ENCODE measurements around the gene IQCK. TPM values are rescaled to one million over a fixed set of nuclear protein-coding genes. Genes with fewer than 3 reads are reported as not detected.
A peak's percentile ranks its signal among the peaks of the same experiment; 100 is the strongest.

IQCK gene
- total RNA-seq, 1 experiment from 2014 or later, result 2.6 TPM

GRCh38 chr16:19691161-19691711 lies 26.8 kb upstream of the IQCK start:
- H3K27me3 ChIP-seq, result no peaks in the 10 kb centered on the region
- H3K4me1 ChIP-seq, result 0 out of 2 replicates have a peak, but pooled peaks cover 1% of the 10 kb centered on the region
- no peaks in the 10 kb centered on the region for H3K9me3 ChIP-seq (replicated peaks)
- H3K36me3 ChIP-seq, result no peaks in the 10 kb centered on the region
- DNase-seq, result no peak
- H3K4me3 ChIP-seq, result no peak overlapping the region
- H3K27ac ChIP-seq, result no peak overlapping the region

- Histone ChIP-seq H3K36me3 (no peaks in the 10 kb centered on the region; the same call in 1 of the 2 replicates), H3K27ac (no peak overlapping the region), H3K27me3 (no peaks in the 10 kb centered on the region), H3K9me3 (replicated peaks) (no peaks in the 10 kb centered on the region), H3K4me3 (no peak overlapping the region), H3K4me1 (peaks cover 10% of the 10 kb centered on the region; the same call in 1 of the 2 replicates)
- DNase-seq, result no peak
Measured at GRCh38 chr16:19694989-19695388, 23.1 kb upstream of the IQCK start.

- no peaks in the 10 kb centered on the region for H3K9me3 ChIP-seq (replicated peaks)
- peak; percentile 57 to 59 for DNase-seq
- peaks cover 10% of the 10 kb centered on the region; the same call in 1 of the 2 replicates for H3K4me1 ChIP-seq
- no peak overlapping the region for H3K4me3 ChIP-seq
- H3K36me3 ChIP-seq, result peaks cover 3% of the 10 kb centered on the region
- no peaks in the 10 kb centered on the region for H3K27me3 ChIP-seq
- H3K27ac ChIP-seq, result no peak overlapping the region
Measured at GRCh38 chr16:19696328-19696727, 21.7 kb upstream of the IQCK start.

- no peak for DNase-seq
- Histone ChIP-seq H3K9me3 (replicated peaks) (no peaks in the 10 kb centered on the region), H3K4me1 (peaks cover 10% of the 10 kb centered on the region; the same call in 1 of the 2 replicates), H3K36me3 (peaks cover 6% of the 10 kb centered on the region), H3K27me3 (no peaks in the 10 kb centered on the region), H3K27ac (no peak overlapping the region), H3K4me3 (no peak overlapping the region)
Measured at GRCh38 chr16:19696961-19697360, 21.1 kb upstream of the IQCK start.

GRCh38 chr16:19697756-19698318 lies 20.2 kb upstream of the IQCK start:
- Histone ChIP-seq H3K27me3 (no peaks in the 10 kb centered on the region), H3K4me3 (no peak overlapping the region), H3K9me3 (replicated peaks) (no peaks in the 10 kb centered on the region), H3K27ac (no peak overlapping the region), H3K4me1 (peaks cover 10% of the 10 kb centered on the region; the same call in 1 of the 2 replicates), H3K36me3 (peaks cover 14% of the 10 kb centered on the region)
- DNase-seq, result no peak

- Histone ChIP-seq H3K27me3 (no peaks in the 10 kb centered on the region), H3K4me1 (peaks cover 10% of the 10 kb centered on the region; the same call in 1 of the 2 replicates), H3K4me3 (no peak overlapping the region), H3K36me3 (peaks cover 19% of the 10 kb centered on the region), H3K9me3 (replicated peaks) (no peaks in the 10 kb centered on the region), H3K27ac (no peak overlapping the region)
- no peak for DNase-seq
Measured at GRCh38 chr16:19698480-19699465, 19.3 kb upstream of the IQCK start.

- Histone ChIP-seq H3K36me3 (peaks cover 24% of the 10 kb centered on the region), H3K27me3 (no peaks in the 10 kb centered on the region), H3K27ac (no peak overlapping the region), H3K9me3 (replicated peaks) (no peaks in the 10 kb centered on the region), H3K4me3 (no peak overlapping the region), H3K4me1 (peaks cover 10% of the 10 kb centered on the region; the same call in 1 of the 2 replicates)
- no peak for DNase-seq
Measured at GRCh38 chr16:19699472-19699871, 18.6 kb upstream of the IQCK start.

GRCh38 chr16:19700319-19700781 lies 17.7 kb upstream of the IQCK start:
- H3K9me3 ChIP-seq (replicated peaks), result no peaks in the 10 kb centered on the region
- H3K4me3 ChIP-seq, result no peak overlapping the region
- no peaks in the 10 kb centered on the region for H3K27me3 ChIP-seq
- no peak for DNase-seq
- no peak overlapping the region for H3K27ac ChIP-seq
- peaks cover 33% of the 10 kb centered on the region for H3K36me3 ChIP-seq
- peaks cover 10% of the 10 kb centered on the region; the same call in 1 of the 2 replicates for H3K4me1 ChIP-seq

GRCh38 chr16:19701091-19701490 lies 17.0 kb upstream of the IQCK start:
- no peaks in the 10 kb centered on the region for H3K9me3 ChIP-seq (replicated peaks)
- H3K4me3 ChIP-seq, result no peak overlapping the region
- H3K27me3 ChIP-seq, result no peaks in the 10 kb centered on the region
- no peak for DNase-seq
- peaks cover 39% of the 10 kb centered on the region for H3K36me3 ChIP-seq
- H3K4me1 ChIP-seq, result peaks cover 10% of the 10 kb centered on the region; the same call in 1 of the 2 replicates
- no peak overlapping the region for H3K27ac ChIP-seq

- Histone ChIP-seq H3K4me1 (no peaks in the 10 kb centered on the region), H3K9me3 (replicated peaks) (no peaks in the 10 kb centered on the region), H3K27ac (no peak overlapping the region), H3K4me3 (no peak overlapping the region), H3K27me3 (no peaks in the 10 kb centered on the region), H3K36me3 (peaks cover 46% of the 10 kb centered on the region)
- no peak for DNase-seq
Measured at GRCh38 chr16:19703172-19703889, 14.7 kb upstream of the IQCK start.

GRCh38 chr16:19704321-19705145 lies 13.5 kb upstream of the IQCK start:
- DNase-seq, result no peak
- Histone ChIP-seq H3K27me3 (no peaks in the 10 kb centered on the region), H3K4me3 (no peak overlapping the region), H3K4me1 (no peaks in the 10 kb centered on the region), H3K27ac (no peak overlapping the region), H3K9me3 (replicated peaks) (no peaks in the 10 kb centered on the region), H3K36me3 (peaks cover 46% of the 10 kb centered on the region)

- Histone ChIP-seq H3K4me3 (no peak overlapping the region), H3K36me3 (peaks cover 46% of the 10 kb centered on the region), H3K9me3 (replicated peaks) (no peaks in the 10 kb centered on the region), H3K27ac (no peak overlapping the region), H3K4me1 (no peaks in the 10 kb centered on the region), H3K27me3 (no peaks in the 10 kb centered on the region)
- no peak for DNase-seq
Measured at GRCh38 chr16:19705146-19705501, 12.9 kb upstream of the IQCK start.

GRCh38 chr16:19705843-19706242 lies 12.2 kb upstream of the IQCK start:
- Histone ChIP-seq H3K4me1 (no peaks in the 10 kb centered on the region), H3K4me3 (no peak overlapping the region), H3K36me3 (peaks cover 45% of the 10 kb centered on the region), H3K27ac (no peak overlapping the region), H3K9me3 (replicated peaks) (no peaks in the 10 kb centered on the region), H3K27me3 (no peaks in the 10 kb centered on the region)
- DNase-seq, result no peak

GRCh38 chr16:19706846-19707245 lies 11.2 kb upstream of the IQCK start:
- no peaks in the 10 kb centered on the region for H3K27me3 ChIP-seq
- no peaks in the 10 kb centered on the region for H3K4me1 ChIP-seq
- no peaks in the 10 kb centered on the region for H3K9me3 ChIP-seq (replicated peaks)
- H3K27ac ChIP-seq, result no peak overlapping the region
- peaks cover 41% of the 10 kb centered on the region for H3K36me3 ChIP-seq
- H3K4me3 ChIP-seq, result no peak overlapping the region
- DNase-seq, result no peak

Measured in SJCRH30 (cell line).